Measurements from ENCODE around the gene JCAD. TPM values are rescaled to one million over a fixed set of nuclear protein-coding genes. Genes with fewer than 3 reads are reported as not detected.
A peak's percentile ranks its signal among the peaks of the same experiment; 100 is the strongest.

JCAD gene
- polyA plus RNA-seq, 1 experiment, result 38.3 TPM

DNA sequence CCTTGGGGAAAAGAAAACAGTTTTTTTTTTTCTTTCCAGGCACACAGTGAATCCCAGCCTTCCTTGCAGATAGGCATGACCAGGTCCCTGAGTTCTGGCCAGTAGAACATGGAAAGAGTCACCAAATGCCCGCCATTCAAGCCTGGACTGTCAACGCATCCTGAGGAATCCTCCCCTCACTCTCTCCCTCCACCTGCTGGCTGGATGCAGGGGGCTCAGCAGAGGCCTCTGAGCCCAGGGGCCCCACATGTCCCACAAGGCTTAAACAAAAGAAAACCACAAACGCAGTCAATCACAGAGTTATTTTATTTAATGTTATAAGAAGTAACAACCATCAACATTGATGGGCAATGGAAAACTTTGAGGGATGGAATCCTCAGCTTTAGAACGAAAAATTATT is 93.1 kb downstream of the JCAD start:
- Histone ChIP-seq H3K27me3 (ENCODE audit: control insufficient read depth, insufficient read depth, low read length) (no peaks in the 10 kb centered on the region), H3K27ac (ENCODE audit: low read depth, low read length) (no peak overlapping the region), H3K4me3 (ENCODE audit: low read depth, low read length) (no peak overlapping the region), H3K9me3 (ENCODE audit: control insufficient read depth, insufficient read depth, low read length) (no peaks in the 10 kb centered on the region)
- TF ChIP-seq CTCF (IDR thresholded peaks at IDR 0.05; ENCODE audit: low read depth, low read length), result peak; percentile 13; the same call in 1 of the 2 replicates
- ChIA-PET CTCF (interaction anchor here (1.2 kb wide), 1 partner anchor 11 kb away, joined by 3 read pairs; no protein-coding TSS in a partner anchor), POLR2A (no interaction called here)
- DNase-seq (ENCODE audit: low read depth, low spot score), result no peak
